HepG2 (cell line): Measurements from ENCODE around the gene PPM1M. TPM values are rescaled to one million over a fixed set of nuclear protein-coding genes. Genes with fewer than 3 reads are reported as not detected.

ENCODE experiments used
- CBX1 ChIP-seq: IDR thresholded peaks from one replicate; pipeline ENCODE4 v1.6.1; 2016; ENCODE audit warnings: antibody characterized with exemption, low read depth
- CREB1 ChIP-seq, 2 experiments: fragments of 450-650 bp in 1 of 2; IDR thresholded peaks; 2 replicates each; pipeline ENCODE4 v1.6.1; 2016 to 2017; ENCODE audit warnings: control low read depth in 1 of 2, mild to moderate bottlenecking in 1 of 2, missing compliant biosample characterization in 1 of 2, missing genetic modification characterization in 1 of 2
- DNMT1 ChIP-seq: sonication (generic); formaldehyde crosslinking; IDR thresholded peaks from 2 replicates; pipeline ENCODE4 v1.5.1; 2020; ENCODE audit warnings: mild to moderate bottlenecking, missing genetic modification reagents
- ESRRA ChIP-seq: sonication (generic); formaldehyde crosslinking; IDR thresholded peaks from 2 replicates; pipeline ENCODE4 v1.5.1; 2020; ENCODE audit warnings: mild to moderate bottlenecking, low read depth, missing genetic modification reagents
- FOSL1 ChIP-seq: sonication (generic); formaldehyde crosslinking; IDR thresholded peaks from 2 replicates; pipeline ENCODE4 v1.9.0; 2021; ENCODE audit warnings: missing genetic modification reagents, borderline replicate concordance
- HHEX ChIP-seq: IDR thresholded peaks from 2 replicates; pipeline ENCODE4 v1.6.1; 2016; ENCODE audit warnings: control low read depth
- KDM5B ChIP-seq: sonication (generic); formaldehyde crosslinking; IDR thresholded peaks from 2 replicates; pipeline ENCODE4 v1.4.0; 2020; ENCODE audit warnings: missing genetic modification reagents, mild to moderate bottlenecking, borderline replicate concordance
- REPIN1 ChIP-seq: sonication (generic); formaldehyde crosslinking; IDR thresholded peaks from 2 replicates; pipeline ENCODE4 v1.8.0; 2022; ENCODE audit warnings: missing genetic modification reagents, low read depth, mild to moderate bottlenecking, borderline replicate concordance
- SNAPC5 ChIP-seq: sonication (generic); formaldehyde crosslinking; IDR thresholded peaks from 2 replicates; pipeline ENCODE4 v1.8.1; 2023; ENCODE audit warnings: mild to moderate bottlenecking, missing genetic modification reagents, borderline replicate concordance
- SSRP1 ChIP-seq: IDR thresholded peaks from 2 replicates; pipeline ENCODE4 v1.6.1; 2016; ENCODE audit warnings: control low read depth
- TCF12 ChIP-seq, 2 experiments: fragments of 450-650 bp in 1 of 2; sonication (generic) in 1 of 2; formaldehyde crosslinking in 1 of 2; IDR thresholded peaks; 2 replicates each; pipeline versions ENCODE4 v1.6.1 to v1.8.0; 2017 to 2022; ENCODE audit warnings: antibody characterized with exemption in 1 of 2, mild to moderate bottlenecking in 1 of 2, missing genetic modification reagents in 1 of 2, moderate library complexity in 1 of 2
- TFE3 ChIP-seq: IDR thresholded peaks from 2 replicates; pipeline ENCODE4 v1.6.1; 2016
- TSC22D2 ChIP-seq: sonication (generic); formaldehyde crosslinking; IDR thresholded peaks from 2 replicates; pipeline ENCODE4 v1.5.1; 2020; ENCODE audit warnings: missing genetic modification reagents, mild to moderate bottlenecking, borderline replicate concordance
- ZBTB7B ChIP-seq: sonication (generic); formaldehyde crosslinking; IDR thresholded peaks from 2 replicates; pipeline ENCODE4 v1.4.0; 2020; ENCODE audit warnings: missing genetic modification reagents
- ZBTB8A ChIP-seq: sonication (generic); formaldehyde crosslinking; IDR thresholded peaks from 2 replicates; pipeline ENCODE4 v1.4.0; 2020; ENCODE audit warnings: mild to moderate bottlenecking, low read depth, missing genetic modification reagents, borderline replicate concordance
- ZNF558 ChIP-seq: sonication (generic); formaldehyde crosslinking; IDR thresholded peaks from 2 replicates; pipeline ENCODE4 v1.9.0; 2022; ENCODE audit warnings: mild to moderate bottlenecking, missing genetic modification reagents, borderline replicate concordance
- ZNF646 ChIP-seq: sonication (generic); formaldehyde crosslinking; IDR thresholded peaks from 2 replicates; pipeline ENCODE4 v1.9.0; 2021; ENCODE audit warnings: mild to moderate bottlenecking, missing genetic modification reagents
- ZNF674 ChIP-seq: sonication (generic); formaldehyde crosslinking; IDR thresholded peaks from 2 replicates; pipeline ENCODE4 v1.5.0; 2020; ENCODE audit warnings: low read depth, mild to moderate bottlenecking, missing genetic modification reagents
- ZNF737 ChIP-seq: sonication (generic); formaldehyde crosslinking; IDR thresholded peaks from 2 replicates; pipeline ENCODE4 v1.5.0; 2020; ENCODE audit warnings: missing genetic modification reagents, mild to moderate bottlenecking, borderline replicate concordance
- polyA plus RNA-seq, 8 experiments: library from polyadenylated mRNA; depleted of rRNA in 3 of 8; stranded (reverse) in 7 of 8; unstranded in 1 of 8; fragments of >200 nt; fragmentation: Illumina TruSeq in 4 of 8; extraction: Trizol in 4 of 8; gene quantifications; 2 replicates each; pipeline versions ENCODE4 v1.2.1 to v1.2.3, GENCODE V29; 2011 to 2016; ENCODE audit warnings: low read depth in 4 of 8, missing spikeins in 1 of 8, mixed read lengths in 1 of 8; ENCODE audit not compliant: insufficient read depth in 1 of 8
- total RNA-seq, 5 experiments: library from RNA; depleted of rRNA; stranded (reverse); fragments of >200 nt; fragmentation: Illumina TruSeq; extraction: Trizol; gene quantifications; 2 replicates each; pipeline ENCODE4 v1.2.3, GENCODE V29; 2016; ENCODE audit warnings: low read depth in 1 of 5

The PPM1M gene
- total and polyA plus RNA-seq, 2 of the 13 experiments (the other 11 are each of a cell fraction or from before 2014, with no cell fraction given): 2.5 to 5.9 TPM

- TF ChIP-seq TFE3 (CRISPR knock-in tag) (no peak; the same call in 1 of the 2 replicates), SNAPC5 (CRISPR knock-in tag) (no peak), CREB1 (IDR thresholded peaks at IDR 0.05) (no peak), CREB1 (CRISPR knock-in tag; IDR thresholded peaks at IDR 0.05) (no peak), CBX1 (peak; percentile 72), ZNF737 (CRISPR knock-in tag) (no peak), FOSL1 (CRISPR knock-in tag) (no peak), ZBTB7B (CRISPR knock-in tag) (peak; percentile 70; the same call in 1 of the 2 replicates), ZNF558 (CRISPR knock-in tag) (peak; percentile 73; the same call in 1 of the 2 replicates), ZBTB8A (CRISPR knock-in tag) (peak; percentile 78; the same call in 1 of the 2 replicates), TCF12 (IDR thresholded peaks at IDR 0.05) (no peak), TCF12 (CRISPR knock-in tag; IDR thresholded peaks at IDR 0.05) (no peak), SSRP1 (CRISPR knock-in tag) (0 out of 2 replicates have a peak, but pooled peaks have one; percentile 25), TSC22D2 (no peak), ESRRA (CRISPR knock-in tag) (0 out of 2 replicates have a peak, but pooled peaks have one; percentile 19), DNMT1 (CRISPR knock-in tag) (peak; percentile 72; the same call in 1 of the 2 replicates), HHEX (CRISPR knock-in tag) (no peak), KDM5B (CRISPR knock-in tag) (peak; percentile 55; the same call in 1 of the 2 replicates), ZNF646 (CRISPR knock-in tag) (no peak), ZNF674 (CRISPR knock-in tag) (no peak), REPIN1 (no peak)
These were observed 6.5 kb upstream of the PPM1M start, which contains the start of gene TWF2 (continued) for GRCh38 chr3:52238761-52239701.
